Measurements from ENCODE around the gene SMPDL3B. TPM values are rescaled to one million over a fixed set of nuclear protein-coding genes. Genes with fewer than 3 reads are reported as not detected.

Gene SMPDL3B
- polyA plus RNA-seq, 1 donor (not counting 4 experiments of a cell fraction or from before 2014, with no cell fraction given): 0.51 TPM

DNA sequence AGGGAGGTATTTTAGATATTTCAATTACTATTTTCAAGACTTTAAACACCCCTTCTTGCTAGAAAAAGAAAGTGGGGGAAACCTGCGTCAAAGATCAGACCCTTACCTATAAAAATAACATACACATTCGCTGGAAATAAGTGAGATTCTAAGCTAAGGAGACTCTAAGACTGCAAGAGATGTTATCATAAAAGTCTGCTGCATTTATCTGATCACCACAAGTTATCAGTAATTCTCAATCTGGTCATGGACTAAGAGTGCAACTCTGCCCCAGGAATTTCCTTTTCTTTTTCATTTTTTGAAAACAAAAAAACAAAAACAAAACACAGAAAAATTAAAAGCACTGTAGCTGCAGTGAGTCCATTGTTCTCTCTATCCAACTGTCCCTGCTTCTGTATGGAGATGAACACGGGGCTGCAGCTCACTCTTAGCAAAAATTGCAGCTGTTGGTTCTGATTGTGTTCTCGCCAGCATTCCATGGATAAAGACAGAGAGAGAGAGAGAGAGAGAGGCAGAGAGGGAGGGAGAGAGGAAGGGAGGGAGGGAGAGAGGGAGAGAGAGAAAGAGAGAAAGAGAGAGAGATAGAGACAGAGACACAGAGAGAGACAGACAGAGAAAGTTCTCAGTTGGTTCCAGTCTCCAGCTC lies 39.1 kb downstream of the SMPDL3B start:
- Histone ChIP-seq H3K4me1 (ENCODE audit: control insufficient read depth, extremely low read depth, insufficient read depth, low read length) (peaks cover 1% of the 10 kb centered on the region), H3K27ac (ENCODE audit: control insufficient read depth, insufficient read depth, low read length) (no peak overlapping the region), H3K9me1 (ENCODE audit: control insufficient read depth, extremely low read depth, insufficient read depth, low read length) (no peaks in the 10 kb centered on the region), H3K9me3 (ENCODE audit: control insufficient read depth, low read depth, low read length) (no peaks in the 10 kb centered on the region), H3K36me3 (ENCODE audit: control insufficient read depth in 2 of 2, extremely low read depth in 1 of 2, insufficient read depth in 2 of 2, low read length in 2 of 2) (peaks cover 0 to 14% of the 10 kb centered on the region in 2 experiments), H3K79me2 (ENCODE audit: control insufficient read depth, insufficient read depth, low read length) (no peaks in the 10 kb centered on the region), H3K4me2 (ENCODE audit: control insufficient read depth, extremely low read depth, insufficient read depth, low read depth, low read length) (no peak overlapping the region), H3K4me3 (ENCODE audit: control insufficient read depth in 2 of 3, extremely low read depth in 1 of 3, insufficient read depth in 2 of 3, low read depth in 1 of 3, low read length in 3 of 3) (no peak overlapping the region), H4K20me1 (ENCODE audit: control insufficient read depth, extremely low read depth, insufficient read depth, low read length) (no peaks in the 10 kb centered on the region), H3K27me3 (ENCODE audit: control insufficient read depth, extremely low read depth, insufficient read depth, low read length) (no peaks in the 10 kb centered on the region), H2AFZ (ENCODE audit: control insufficient read depth, low read length) (no peak overlapping the region), H3K9ac (ENCODE audit: control insufficient read depth, extremely low read depth, insufficient read depth, low read length) (no peak overlapping the region)
- FAIRE-seq (no peak), DNase-seq (ENCODE audit: low read depth, low spot score) (no peak)
- TF ChIP-seq EZH2 (IDR thresholded peaks at IDR 0.05; ENCODE audit: low read length): no peak
- TF ChIP-seq, protein P1, sequence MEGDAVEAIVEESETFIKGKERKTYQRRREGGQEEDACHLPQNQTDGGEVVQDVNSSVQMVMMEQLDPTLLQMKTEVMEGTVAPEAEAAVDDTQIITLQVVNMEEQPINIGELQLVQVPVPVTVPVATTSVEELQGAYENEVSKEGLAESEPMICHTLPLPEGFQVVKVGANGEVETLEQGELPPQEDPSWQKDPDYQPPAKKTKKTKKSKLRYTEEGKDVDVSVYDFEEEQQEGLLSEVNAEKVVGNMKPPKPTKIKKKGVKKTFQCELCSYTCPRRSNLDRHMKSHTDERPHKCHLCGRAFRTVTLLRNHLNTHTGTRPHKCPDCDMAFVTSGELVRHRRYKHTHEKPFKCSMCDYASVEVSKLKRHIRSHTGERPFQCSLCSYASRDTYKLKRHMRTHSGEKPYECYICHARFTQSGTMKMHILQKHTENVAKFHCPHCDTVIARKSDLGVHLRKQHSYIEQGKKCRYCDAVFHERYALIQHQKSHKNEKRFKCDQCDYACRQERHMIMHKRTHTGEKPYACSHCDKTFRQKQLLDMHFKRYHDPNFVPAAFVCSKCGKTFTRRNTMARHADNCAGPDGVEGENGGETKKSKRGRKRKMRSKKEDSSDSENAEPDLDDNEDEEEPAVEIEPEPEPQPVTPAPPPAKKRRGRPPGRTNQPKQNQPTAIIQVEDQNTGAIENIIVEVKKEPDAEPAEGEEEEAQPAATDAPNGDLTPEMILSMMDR (optimal IDR thresholded peaks at IDR 0.05 in 1 of 3, IDR thresholded peaks at IDR 0.05 in 1 of 3, conservative IDR thresholded peaks at IDR 0.05 in 1 of 3; ENCODE audit: extremely low read depth in 1 of 3, insufficient read depth in 2 of 3, low read length in 3 of 3): no peak
- dilution Hi-C loops (cut with MboI; ENCODE audit: extremely low pct_ligation_motif_present, low sequenced_read_pairs): no loop called here

DNA sequence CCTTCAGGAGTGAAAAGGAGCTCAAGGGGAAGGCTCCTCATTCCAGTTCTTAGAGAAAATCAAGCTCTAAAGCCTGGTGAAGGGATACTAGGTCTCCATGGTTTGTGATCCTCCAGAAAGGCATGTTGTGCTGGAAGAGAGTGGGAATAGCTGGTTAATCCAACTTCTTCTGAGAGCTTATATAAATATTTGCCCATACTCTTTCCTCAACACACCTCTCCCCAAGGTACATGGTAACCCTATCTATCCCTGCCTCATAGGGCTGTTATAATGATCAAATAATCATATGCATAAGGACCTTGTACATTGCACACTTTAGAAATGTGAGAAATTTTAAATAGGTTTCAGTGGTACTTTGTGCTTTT lies 39.6 kb downstream of the SMPDL3B start:
- Histone ChIP-seq H3K9me1 (ENCODE audit: control insufficient read depth, extremely low read depth, insufficient read depth, low read length) (no peaks in the 10 kb centered on the region), H3K9me3 (ENCODE audit: control insufficient read depth, low read depth, low read length) (no peaks in the 10 kb centered on the region), H4K20me1 (ENCODE audit: control insufficient read depth, extremely low read depth, insufficient read depth, low read length) (no peaks in the 10 kb centered on the region), H3K36me3 (ENCODE audit: control insufficient read depth in 2 of 2, extremely low read depth in 1 of 2, insufficient read depth in 2 of 2, low read length in 2 of 2) (peaks cover 0 to 14% of the 10 kb centered on the region in 2 experiments), H3K9ac (ENCODE audit: control insufficient read depth, extremely low read depth, insufficient read depth, low read length) (no peak overlapping the region), H3K4me1 (ENCODE audit: control insufficient read depth, extremely low read depth, insufficient read depth, low read length) (no peaks in the 10 kb centered on the region), H2AFZ (ENCODE audit: control insufficient read depth, low read length) (no peak overlapping the region), H3K27ac (ENCODE audit: control insufficient read depth, insufficient read depth, low read length) (no peak overlapping the region), H3K79me2 (ENCODE audit: control insufficient read depth, insufficient read depth, low read length) (no peaks in the 10 kb centered on the region), H3K4me3 (ENCODE audit: control insufficient read depth in 2 of 3, extremely low read depth in 1 of 3, insufficient read depth in 2 of 3, low read depth in 1 of 3, low read length in 3 of 3) (no peak overlapping the region), H3K27me3 (ENCODE audit: control insufficient read depth, extremely low read depth, insufficient read depth, low read length) (no peaks in the 10 kb centered on the region), H3K4me2 (ENCODE audit: control insufficient read depth, extremely low read depth, insufficient read depth, low read depth, low read length) (no peak overlapping the region)
- dilution Hi-C loops (cut with MboI; ENCODE audit: extremely low pct_ligation_motif_present, low sequenced_read_pairs): no loop called here
- DNase-seq (ENCODE audit: low read depth, low spot score) (no peak), FAIRE-seq (no peak)
- TF ChIP-seq, protein P1 (optimal IDR thresholded peaks at IDR 0.05 in 1 of 3, IDR thresholded peaks at IDR 0.05 in 1 of 3, conservative IDR thresholded peaks at IDR 0.05 in 1 of 3; ENCODE audit: extremely low read depth in 1 of 3, insufficient read depth in 2 of 3, low read length in 3 of 3): no peak
- no peak for TF ChIP-seq EZH2 (IDR thresholded peaks at IDR 0.05; ENCODE audit: low read length)
